K562 (cell line): Measurements from ENCODE around the gene CAGE1. TPM values are rescaled to one million over a fixed set of nuclear protein-coding genes. Genes with fewer than 3 reads are reported as not detected.

Experiments
- ATAC-seq: fragments of 200-7000 bp; cut with Tn5 transposase; 3 replicates; pipeline ENCODE4 v1.9.1; 2020; ENCODE audit warnings: moderate library complexity
- BruUV-seq: library from RNA; stranded (reverse); fragments of 400-500 nt; replicated peaks from 2 replicates; lab custom pipeline; 2021; lab: Mats Ljungman, UMichigan
- CTCF ChIA-PET: fragments of 300-600 bp; formaldehyde crosslinking; extraction: SDS; loops from one replicate; lab custom pipeline; 2021; ENCODE audit warnings: low intra/inter-chr PET ratio; lab: Yijun Ruan, JAX
- POLR2A ChIA-PET: fragments of 300-600, 350-650 bp; sonication (Branson Sonifier 250); formaldehyde crosslinking; extraction: SDS; loops from one replicate; lab custom pipeline; 2021; ENCODE audit warnings: antibody characterized with exemption, inconsistent platforms; lab: Yijun Ruan, JAX
- DNase-seq, 4 experiments: peaks; one replicate each; pipeline versions ENCODE4 v3.0.0 to v3.0.0-alpha.2; 2011 to 2018; ENCODE audit warnings: low spot score in 3 of 4, mixed read lengths in 3 of 4; ENCODE audit errors: extremely low read depth in 1 of 4
- FAIRE-seq: peaks from 2 replicates; lab custom pipeline; 2011; peaks lifted over from hg19 to GRCh38; lab: Jason Lieb, UNC
- H2AFZ ChIP-seq: 2 replicates; pipeline ENCODE4 v1.6.0; 2011; ENCODE audit warnings: low read depth, low read length, control low read depth, inconsistent platforms
- H3K27ac ChIP-seq: fragments of 200-600 bp; 3 replicates; pipeline ENCODE4 v1.8.0; 2011; ENCODE audit warnings: low read depth, mild to moderate bottlenecking, control low read depth, inconsistent platforms, low read length, moderate library complexity, mixed read lengths; ENCODE audit errors: extremely low read depth
- H3K27me3 ChIP-seq, 2 experiments: fragments of 300-600 bp in 1 of 2; 2 replicates in 1 of 2; 3 replicates in 1 of 2; pipeline versions ENCODE4 v1.6.0 to v1.8.0; 2011; ENCODE audit warnings: inconsistent platforms in 2 of 2, low read length in 2 of 2, mild to moderate bottlenecking in 1 of 2, mixed read lengths in 1 of 2, moderate library complexity in 1 of 2; ENCODE audit not compliant: control insufficient read depth in 2 of 2, insufficient read depth in 2 of 2
- H3K36me3 ChIP-seq: fragments of 300-600 bp; 3 replicates; pipeline ENCODE4 v1.8.0; 2011; ENCODE audit warnings: mild to moderate bottlenecking, low read length, inconsistent platforms; ENCODE audit not compliant: control insufficient read depth, insufficient read depth
- H3K4me1 ChIP-seq, 2 experiments: fragments of 200-600 bp in 1 of 2; replicated peaks in 1 of 2; 2 replicates in 1 of 2; 3 replicates in 1 of 2; pipeline versions ENCODE4 v1.5.1 to v1.8.0; 2011; ENCODE audit warnings: inconsistent platforms in 2 of 2, low read length in 2 of 2, mild to moderate bottlenecking in 1 of 2, mixed read lengths in 1 of 2, moderate library complexity in 1 of 2; ENCODE audit not compliant: control insufficient read depth in 2 of 2, insufficient read depth in 2 of 2
- H3K4me2 ChIP-seq: 2 replicates; pipeline ENCODE4 v1.6.1; 2011; ENCODE audit warnings: low read length, control low read depth, inconsistent platforms, mixed read lengths; ENCODE audit not compliant: insufficient read depth
- H3K4me3 ChIP-seq: fragments of 200-600 bp; sonication (generic), shearing (Covaris generic); 2 replicates; pipeline ENCODE4 v1.5.1; 2016; ENCODE audit warnings: control low read depth, inconsistent platforms
- H3K79me2 ChIP-seq: fragments of 200-600 bp; 3 replicates; pipeline ENCODE4 v1.8.0; 2011; ENCODE audit warnings: low read length, inconsistent platforms; ENCODE audit not compliant: control insufficient read depth, insufficient read depth
- H3K9ac ChIP-seq, 2 experiments: 2 replicates each; pipeline versions ENCODE4 v1.6.0 to v1.6.1; 2011; ENCODE audit warnings: low read depth in 2 of 2, low read length in 2 of 2, control low read depth in 1 of 2, inconsistent platforms in 1 of 2, mild to moderate bottlenecking in 1 of 2, mixed read lengths in 1 of 2; ENCODE audit not compliant: insufficient read depth in 1 of 2
- H3K9me1 ChIP-seq: one replicate; pipeline ENCODE4 v1.6.0; 2011; ENCODE audit warnings: inconsistent platforms, mild to moderate bottlenecking, low read length, moderate library complexity; ENCODE audit not compliant: control insufficient read depth, insufficient read depth
- H3K9me3 ChIP-seq: replicated peaks from 2 replicates; pipeline ENCODE4 v1.5.1; 2011; ENCODE audit warnings: low read depth, low read length, inconsistent platforms; ENCODE audit not compliant: control insufficient read depth, insufficient read depth
- H4K20me1 ChIP-seq: replicated peaks from 2 replicates; pipeline ENCODE4 v1.6.1; 2011; ENCODE audit warnings: low read length, inconsistent platforms, mixed read lengths; ENCODE audit not compliant: control insufficient read depth, insufficient read depth
- CCNT2 ChIP-seq: IDR thresholded peaks from 2 replicates; pipeline ENCODE4 v1.6.1; 2011; ENCODE audit warnings: borderline replicate concordance, low read depth, mild to moderate bottlenecking, moderate library complexity, mixed read lengths, low read length; ENCODE audit not compliant: insufficient read length; ENCODE audit errors: extremely low read depth
- ELF1 ChIP-seq: fragments of 200-800 bp; sonication (Bioruptor generic); IDR thresholded peaks from 2 replicates; pipeline ENCODE4 v1.6.1; 2016; ENCODE audit warnings: missing genetic modification characterization, missing compliant biosample characterization
- HNRNPK ChIP-seq: fragments of 200-400 bp; formaldehyde crosslinking; IDR thresholded peaks from one replicate; pipeline ENCODE4 v1.6.1; 2018; ENCODE audit warnings: mild to moderate bottlenecking, low read depth, low read length; ENCODE audit not compliant: poor library complexity, severe bottlenecking
- ILK ChIP-seq: fragments of 450-650 bp; IDR thresholded peaks from 2 replicates; pipeline ENCODE4 v1.6.1; 2016; ENCODE audit warnings: missing genetic modification characterization, low read depth, mild to moderate bottlenecking, missing compliant biosample characterization, moderate library complexity, borderline replicate concordance
- KDM4B ChIP-seq, 2 experiments: fragments of 450-650 bp in 1 of 2; sonication (generic) in 1 of 2; IDR thresholded peaks; 2 replicates each; pipeline ENCODE4 v1.6.1; 2016 to 2017; ENCODE audit warnings: borderline replicate concordance in 2 of 2, antibody characterized with exemption in 1 of 2, low read depth in 1 of 2, mild to moderate bottlenecking in 1 of 2
- KLF6 ChIP-seq: fragments of 250-450 bp; sonication (Bioruptor Pico); IDR thresholded peaks from 2 replicates; pipeline ENCODE4 v1.4.0; 2020; ENCODE audit warnings: mild to moderate bottlenecking, moderate library complexity, borderline replicate concordance
- ZBTB7A ChIP-seq: IDR thresholded peaks from 2 replicates; pipeline ENCODE4 v1.6.1; 2011; ENCODE audit warnings: low read depth, mild to moderate bottlenecking, low read length, moderate library complexity, borderline replicate concordance; ENCODE audit not compliant: control insufficient read depth
- ZNF175 ChIP-seq: fragments of 200-800 bp; sonication (Bioruptor generic); IDR thresholded peaks from 2 replicates; pipeline ENCODE4 v1.6.1; 2016; ENCODE audit warnings: low read depth, mild to moderate bottlenecking, missing genetic modification characterization, missing compliant biosample characterization
- ZNF239 ChIP-seq: fragments of 250-450 bp; sonication (Bioruptor Pico); IDR thresholded peaks from 2 replicates; pipeline ENCODE4 v1.4.0; 2020; ENCODE audit warnings: mild to moderate bottlenecking
- WGBS: fragments of 100-300 bp; shearing (Covaris generic); methylation state at CpG from one replicate; pipeline ENCODE4 v1.1.6; 2016; ENCODE audit warnings: low coverage, mixed read lengths; ENCODE audit not compliant: insufficient coverage; ENCODE audit errors: missing lambda C conversion rate; 5-methylcytosine and 5-hydroxymethylcytosine counted together
- in situ Hi-C: fragments of 300-500 bp; cut with MboI; formaldehyde crosslinking; loops from 4 replicates; pipeline ENCODE4 v1.15.0; 2018; ENCODE audit warnings: inconsistent platforms, mixed read lengths
- intact Hi-C: fragments of 100-400 bp; cut with micrococcal nuclease; formaldehyde crosslinking; loops from 2 replicates; pipeline ENCODE4 v1.14.2; 2022
- polyA plus RNA-seq, 8 experiments: library from polyadenylated mRNA; depleted of rRNA in 4 of 8; stranded (reverse) in 5 of 8; unstranded in 3 of 8; fragments of >200 nt; fragmentation: Nextera tagmentation in 2 of 8; fragmentation: Illumina TruSeq in 1 of 8; extraction: Ambion mirVana in 2 of 8; extraction: Trizol in 1 of 8; gene quantifications; 2 replicates each; pipeline versions ENCODE4 v1.2.1 to v1.2.3, GENCODE V29; 2011 to 2014; ENCODE audit warnings: inconsistent platforms in 1 of 8, missing spikeins in 1 of 8
- total RNA-seq, 7 experiments: library from RNA; depleted of rRNA in 6 of 7; stranded (reverse); fragments of >200 nt in 6 of 7; fragmentation: Illumina TruSeq in 2 of 7; extraction: Trizol in 2 of 7; gene quantifications; 2 replicates each; pipeline versions ENCODE4 v1.2.1 to v1.2.3, GENCODE V29; 2011 to 2021; ENCODE audit warnings: low replicate concordance in 1 of 7

Gene CAGE1
- total and polyA plus RNA-seq, 9 of the 15 experiments (the other 6 are each of a cell fraction or from before 2014, with no cell fraction given): 0.13 to 0.33 (median 0.18) TPM; not detected in 4

DNA sequence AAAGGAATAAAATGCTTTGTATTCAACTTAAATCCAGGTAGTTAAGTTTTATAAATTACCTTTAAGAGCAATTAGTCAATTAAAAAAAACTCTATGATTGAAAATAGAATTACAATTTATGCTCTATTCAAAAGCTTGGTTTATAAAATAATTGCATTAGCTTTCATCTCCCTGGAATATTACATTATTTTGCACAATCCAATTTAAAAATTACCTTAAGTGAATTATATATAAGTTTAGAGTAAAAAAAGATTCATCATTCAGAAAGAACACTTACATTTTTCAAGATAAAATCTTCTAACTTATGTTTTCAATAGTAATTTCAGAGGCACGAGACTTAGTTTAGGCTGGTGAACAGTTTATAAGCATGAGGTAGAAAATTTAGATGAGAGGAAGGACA, 91.4 kb downstream of the CAGE1 start:
- no peak for FAIRE-seq
- H3K9me1 ChIP-seq: no peaks in the 10 kb centered on the region
- H3K4me2 ChIP-seq: no peak overlapping the region
- H3K27ac ChIP-seq: no peak overlapping the region
- ATAC-seq: no peak
- no peaks in the 10 kb centered on the region for H3K9me3 ChIP-seq
- POLR2A ChIA-PET: interaction anchor here (1.1 kb wide), 1 partner anchor 9 kb away, joined by 5 read pairs; no protein-coding TSS in a partner anchor
- in situ Hi-C loops (no loop called here), intact Hi-C loops (no loop called here)
- no peak for DNase-seq
- H3K4me3 ChIP-seq: no peak overlapping the region
- no peak overlapping the region for H3K9ac ChIP-seq
- H4K20me1 ChIP-seq: no peaks in the 10 kb centered on the region
- H2AFZ ChIP-seq: no peak overlapping the region
- no peaks in the 10 kb centered on the region for H3K4me1 ChIP-seq
- WGBS: 96% methylated on average over 1 of the region's 1 CpG
- BruUV-seq: no TSS peak
- TF ChIP-seq ZNF175: no peak
- no peak for TF ChIP-seq ZNF239
- TF ChIP-seq ELF1 (tag): no peak
- no peak for TF ChIP-seq ZBTB7A
- no peak for TF ChIP-seq HNRNPK
- no peak for TF ChIP-seq KDM4B (IDR thresholded peaks at IDR 0.05; ENCODE audit: borderline replicate concordance in 2 of 2, low read depth in 1 of 2)
- TF ChIP-seq KLF6 (CRISPR knock-in tag): no peak
- TF ChIP-seq ILK (tag): no peak
- no peak for TF ChIP-seq CCNT2
- peaks cover 93% of the 10 kb centered on the region for H3K36me3 ChIP-seq
- CTCF ChIA-PET: no interaction called here
- peaks cover 6% of the 10 kb centered on the region; the same call in 1 of the 3 replicates for H3K79me2 ChIP-seq
- no peaks in the 10 kb centered on the region for H3K27me3 ChIP-seq
